Hepatocyte (in vitro differentiated cells): ENCODE measurements around the gene TM9SF4.

Experiments used
- EZH2 ChIP-seq: fragments of 200-600 bp; sonication (generic); IDR thresholded peaks from 2 replicates; pipeline ENCODE4 v1.6.1; 2016; ENCODE audit warnings: antibody characterized with exemption, mild to moderate bottlenecking, borderline replicate concordance
- EZH2phosphoT487 ChIP-seq: fragments of 200-600 bp; sonication (generic); IDR thresholded peaks from one replicate; pipeline ENCODE4 v1.6.1; 2018; ENCODE audit warnings: antibody characterized with exemption, mild to moderate bottlenecking, low read depth, moderate library complexity; ENCODE audit not compliant: unreplicated experiment, severe bottlenecking
- TF ChIP-seq, protein P1 (sequence below): fragments of 200-600 bp; sonication (generic); IDR thresholded peaks from 2 replicates; pipeline ENCODE4 v1.5.1; 2016; ENCODE audit warnings: antibody characterized with exemption, mild to moderate bottlenecking; ENCODE audit not compliant: poor library complexity

GRCh38 chr20:32157611-32158010 lies 48.1 kb downstream of the TM9SF4 start:
- TF ChIP-seq, protein P1, sequence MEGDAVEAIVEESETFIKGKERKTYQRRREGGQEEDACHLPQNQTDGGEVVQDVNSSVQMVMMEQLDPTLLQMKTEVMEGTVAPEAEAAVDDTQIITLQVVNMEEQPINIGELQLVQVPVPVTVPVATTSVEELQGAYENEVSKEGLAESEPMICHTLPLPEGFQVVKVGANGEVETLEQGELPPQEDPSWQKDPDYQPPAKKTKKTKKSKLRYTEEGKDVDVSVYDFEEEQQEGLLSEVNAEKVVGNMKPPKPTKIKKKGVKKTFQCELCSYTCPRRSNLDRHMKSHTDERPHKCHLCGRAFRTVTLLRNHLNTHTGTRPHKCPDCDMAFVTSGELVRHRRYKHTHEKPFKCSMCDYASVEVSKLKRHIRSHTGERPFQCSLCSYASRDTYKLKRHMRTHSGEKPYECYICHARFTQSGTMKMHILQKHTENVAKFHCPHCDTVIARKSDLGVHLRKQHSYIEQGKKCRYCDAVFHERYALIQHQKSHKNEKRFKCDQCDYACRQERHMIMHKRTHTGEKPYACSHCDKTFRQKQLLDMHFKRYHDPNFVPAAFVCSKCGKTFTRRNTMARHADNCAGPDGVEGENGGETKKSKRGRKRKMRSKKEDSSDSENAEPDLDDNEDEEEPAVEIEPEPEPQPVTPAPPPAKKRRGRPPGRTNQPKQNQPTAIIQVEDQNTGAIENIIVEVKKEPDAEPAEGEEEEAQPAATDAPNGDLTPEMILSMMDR = no peak
- no peak for TF ChIP-seq EZH2phosphoT487
- TF ChIP-seq EZH2 = no peak
